ENCODE measurements around the gene PCDHA12.
"Not testable (repeated sequence)": the region's sequence is repeated elsewhere in the genome, so short reads cannot be mapped to it uniquely, and the experiment has no call there.

The PCDHA12 gene

GRCh38 chr5:140875085-140876065 lies at the start of gene PCDHA12:
Gene PCDHA12, plus strand, starts transcription at chr5:140875308. Its CDS starts 165 bp downstream, at chr5:140875473.
- intact Hi-C loops (cut with DNase I), result no loop called here
- DNase-seq, result no peak

- no peak for DNase-seq
- intact Hi-C loops (cut with DNase I), result no loop called here
These were observed 47.3 kb upstream of the PCDHA12 start, which contains the start of gene PCDHA6 for GRCh38 chr5:140827704-140828361. Gene PCDHA6, plus strand, starts transcription at chr5:140827960. Its CDS starts 132 bp downstream, at chr5:140828092.

- no peak for DNase-seq
- intact Hi-C loops (cut with DNase I), result no loop called here
These were observed 46.8 kb upstream of the PCDHA12 start for GRCh38 chr5:140828362-140828737.

GRCh38 chr5:140829511-140830501 lies 45.3 kb upstream of the PCDHA12 start:
- intact Hi-C loops (cut with DNase I), result not testable (repeated sequence)

GRCh38 chr5:140833993-140834392 lies 41.1 kb upstream of the PCDHA12 start, which contains the start of gene PCDHA7:
Gene PCDHA7, plus strand, starts transcription at chr5:140834269. Its CDS starts 115 bp downstream, at chr5:140834384.
- DNase-seq, result no peak
- intact Hi-C loops (cut with DNase I), result no loop called here

More at GRCh38 chr5:140829511-140830501, 45.3 kb upstream of the PCDHA12 start:
- peak in 3 of 10 donors; percentile 50 to 76 (median 59) for DNase-seq

- DNase-seq, result peak in 2 of 10 donors; percentile 57
- intact Hi-C loops (cut with DNase I), result not testable (repeated sequence)
These were observed 40.6 kb upstream of the PCDHA12 start for GRCh38 chr5:140834439-140835008.

- intact Hi-C loops (cut with DNase I), result no loop called here
These were observed 39.2 kb upstream of the PCDHA12 start for GRCh38 chr5:140835622-140836510.

GRCh38 chr5:140840978-140841962 lies 33.8 kb upstream of the PCDHA12 start, which contains the start of gene PCDHA8:
Gene PCDHA8, plus strand, starts transcription at chr5:140841187. Its CDS starts 135 bp downstream, at chr5:140841322.
- DNase-seq, result peak in 4 of 10 donors; percentile 53 to 82 (median 72)
- intact Hi-C loops (cut with DNase I), result no loop called here

More at GRCh38 chr5:140835622-140836510, 39.2 kb upstream of the PCDHA12 start:
- DNase-seq, result peak in 2 of 10 donors; percentile 71 to 84

- DNase-seq, result peak in 2 of 10 donors; percentile 55 to 74
- intact Hi-C loops (cut with DNase I), result no loop called here
These were observed 32.0 kb upstream of the PCDHA12 start for GRCh38 chr5:140842798-140843733.

GRCh38 chr5:140848139-140849102 lies 26.7 kb upstream of the PCDHA12 start, which contains the start of gene PCDHA9:
Gene PCDHA9, plus strand, starts transcription at chr5:140848382. Its CDS starts 114 bp downstream, at chr5:140848496.
- peak in 1 of 10 donors; percentile 55 for DNase-seq
- intact Hi-C loops (cut with DNase I), result not testable (repeated sequence)

- peak in 1 of 10 donors; percentile 77 for DNase-seq
- intact Hi-C loops (cut with DNase I), result not testable (repeated sequence)
These were observed 25.1 kb upstream of the PCDHA12 start for GRCh38 chr5:140849831-140850634.

- peak in 1 of 10 donors; percentile 75 for DNase-seq
- intact Hi-C loops (cut with DNase I), result no loop called here
These were observed 19.1 kb upstream of the PCDHA12 start, which contains the start of gene PCDHA10 for GRCh38 chr5:140855772-140856674. Gene PCDHA10, plus strand, starts transcription at chr5:140855897. Its CDS starts 152 bp downstream, at chr5:140856049.

Measured in posterior cingulate gyrus (tissue), 11 donors.